ENCODE results near the gene ZXDC. TPM values are rescaled to one million over a fixed set of nuclear protein-coding genes. Genes with fewer than 3 reads are reported as not detected.

ZXDC gene
- total and polyA plus RNA-seq, 9 of the 15 experiments (the other 6 are each of a cell fraction or from before 2014, with no cell fraction given): 0.59 to 13.4 (median 7.3) TPM

GRCh38 chr3:126440709-126440995 is 35.0 kb downstream of the ZXDC start:
- H3K4me3 ChIP-seq: no peak overlapping the region
- FAIRE-seq (no peak), DNase-seq (ENCODE audit: extremely low read depth in 1 of 4, low spot score in 3 of 4) (no peak), ATAC-seq (no peak)
- 85% methylated on average over 9 of the region's 9 CpGs for WGBS (ENCODE audit: insufficient coverage, low coverage, missing lambda C conversion rate)
- H3K9me3 ChIP-seq (replicated peaks; ENCODE audit: control insufficient read depth, insufficient read depth, low read depth, low read length): no peaks in the 10 kb centered on the region
- no peaks in the 10 kb centered on the region for H3K4me1 ChIP-seq (replicated peaks in 1 of 2; ENCODE audit: control insufficient read depth in 2 of 2, insufficient read depth in 2 of 2, low read length in 2 of 2)
- intact Hi-C loops (cut with micrococcal nuclease): no loop called here
- H2AFZ ChIP-seq (ENCODE audit: low read depth, low read length): no peak overlapping the region
- H3K79me2 ChIP-seq (ENCODE audit: control insufficient read depth, insufficient read depth, low read length): no peaks in the 10 kb centered on the region
- no peaks in the 10 kb centered on the region for H4K20me1 ChIP-seq (replicated peaks; ENCODE audit: control insufficient read depth, insufficient read depth, low read length)
- no TSS peak for BruUV-seq (replicated peaks)
- no peaks in the 10 kb centered on the region for H3K9me1 ChIP-seq (ENCODE audit: control insufficient read depth, insufficient read depth, low read length)
- POLR2A ChIA-PET: no interaction called here
- TF ChIP-seq ELF4 (CRISPR knock-in tag; IDR thresholded peaks at IDR 0.05): no peak
- no peak for TF ChIP-seq NFIC (IDR thresholded peaks at IDR 0.05)
- no peak for TF ChIP-seq TFE3 (CRISPR knock-in tag; IDR thresholded peaks at IDR 0.05)
- no peak for TF ChIP-seq CHAMP1 (IDR thresholded peaks at IDR 0.05)
- TF ChIP-seq LCOR (CRISPR knock-in tag; IDR thresholded peaks at IDR 0.05): no peak
- TF ChIP-seq SIX5 (IDR thresholded peaks at IDR 0.05; ENCODE audit: borderline replicate concordance in 1 of 2, insufficient read depth in 1 of 2, low read depth in 1 of 2, low read length in 2 of 2): no peak
- no peak for TF ChIP-seq HMG20A (CRISPR knock-in tag; conservative IDR thresholded peaks at IDR 0.05)
- TF ChIP-seq TCF3 (CRISPR knock-in tag; IDR thresholded peaks at IDR 0.05): no peak
- TF ChIP-seq ARID1B (IDR thresholded peaks at IDR 0.05): no peak
- TF ChIP-seq NR0B1 (IDR thresholded peaks at IDR 0.05; ENCODE audit: partially characterized antibody): no peak
- no peak for TF ChIP-seq ZNF695 (CRISPR knock-in tag; IDR thresholded peaks at IDR 0.05)
- no peak for TF ChIP-seq RBBP5 (IDR thresholded peaks at IDR 0.05; ENCODE audit: borderline replicate concordance, insufficient read depth, low read length, poor library complexity, severe bottlenecking)
- no peak for TF ChIP-seq ZNF274 (IDR thresholded peaks at IDR 0.05; ENCODE audit: borderline replicate concordance, low read depth, low read length)
- no peak for TF ChIP-seq NCOR1 (IDR thresholded peaks at IDR 0.05)
- TF ChIP-seq GABPB2 (CRISPR knock-in tag; conservative IDR thresholded peaks at IDR 0.05): no peak
- TF ChIP-seq ZNF143 (CRISPR knock-in tag; IDR thresholded peaks at IDR 0.05): no peak
- TF ChIP-seq MECOM (CRISPR knock-in tag; IDR thresholded peaks at IDR 0.05): no peak
- H3K4me2 ChIP-seq (ENCODE audit: insufficient read depth, low read length): no peak overlapping the region
- no peaks in the 10 kb centered on the region for H3K27me3 ChIP-seq (ENCODE audit: control insufficient read depth in 2 of 2, insufficient read depth in 2 of 2, low read length in 2 of 2)
- H3K36me3 ChIP-seq (ENCODE audit: control insufficient read depth, insufficient read depth, low read length): peaks cover 7% of the 10 kb centered on the region; the same call in 1 of the 3 replicates
- CTCF ChIA-PET (ENCODE audit: low intra/inter-chr PET ratio): no interaction called here
- in situ Hi-C loops (cut with MboI): no loop called here
- H3K27ac ChIP-seq (ENCODE audit: extremely low read depth, low read depth, low read length): no peak overlapping the region
- no peak overlapping the region for H3K9ac ChIP-seq (ENCODE audit: insufficient read depth in 1 of 2, low read depth in 2 of 2, low read length in 2 of 2)
